GM18907 (cell line): ENCODE data around the gene CD80.
A peak's percentile ranks its signal among the peaks of the same experiment; 100 is the strongest.

Experiments
- ATAC-seq: cut with Tn5 transposase; IDR thresholded peaks from one replicate; pipeline ENCODE4 v1.9.1; 2021; ENCODE audit warnings: mild to moderate bottlenecking, moderate library complexity; ENCODE audit not compliant: unreplicated experiment

Gene CD80

GRCh38 chr3:119550192-119550910 lies 9.1 kb downstream of the CD80 start:
- ATAC-seq, result peak; percentile 40

GRCh38 chr3:119548341-119548740 lies 11.1 kb downstream of the CD80 start:
- ATAC-seq, result no peak

- ATAC-seq, result no peak
Measured at GRCh38 chr3:119547227-119547626, 12.2 kb downstream of the CD80 start.

GRCh38 chr3:119543147-119543546 lies 16.3 kb downstream of the CD80 start:
- no peak for ATAC-seq

GRCh38 chr3:119542168-119542767 lies 17.1 kb downstream of the CD80 start:
- ATAC-seq, result peak; percentile 52

GRCh38 chr3:119541547-119541946 lies 17.9 kb downstream of the CD80 start:
- ATAC-seq, result no peak

- no peak for ATAC-seq
Measured at GRCh38 chr3:119538772-119539171, 20.6 kb downstream of the CD80 start.

- no peak for ATAC-seq
Measured at GRCh38 chr3:119536757-119537156, 22.7 kb downstream of the CD80 start.

GRCh38 chr3:119534296-119534695 lies 25.1 kb downstream of the CD80 start:
- no peak for ATAC-seq

- no peak for ATAC-seq
Measured at GRCh38 chr3:119531151-119531550, 28.3 kb downstream of the CD80 start.

GRCh38 chr3:119530456-119530855 lies 29.0 kb downstream of the CD80 start:
- ATAC-seq, result no peak

GRCh38 chr3:119529883-119530282 lies 29.5 kb downstream of the CD80 start:
- no peak for ATAC-seq

GRCh38 chr3:119527714-119528113 lies 31.7 kb downstream of the CD80 start:
- ATAC-seq, result no peak

- no peak for ATAC-seq
Measured at GRCh38 chr3:119524931-119525662, 34.3 kb downstream of the CD80 start.

- no peak for ATAC-seq
Measured at GRCh38 chr3:119518026-119518425, 41.4 kb downstream of the CD80 start.

- no peak for ATAC-seq
Measured at GRCh38 chr3:119517112-119517511, 42.3 kb downstream of the CD80 start.

- no peak for ATAC-seq
Measured at GRCh38 chr3:119514637-119515036, 44.8 kb downstream of the CD80 start.

- no peak for ATAC-seq
Measured at GRCh38 chr3:119510690-119511089, 48.7 kb downstream of the CD80 start.

GRCh38 chr3:119508172-119508845 lies 51.1 kb downstream of the CD80 start:
- peak; percentile 76 for ATAC-seq

GRCh38 chr3:119507404-119507803 lies 52.0 kb downstream of the CD80 start:
- ATAC-seq, result no peak

GRCh38 chr3:119506631-119507030 lies 52.8 kb downstream of the CD80 start:
- ATAC-seq, result no peak
